ENCODE measurements around the gene NTNG2. TPM values are rescaled to one million over a fixed set of nuclear protein-coding genes. Genes with fewer than 3 reads are reported as not detected.

Gene NTNG2
- 0.96 and 2.8 TPM in 2 replicates for total RNA-seq

GRCh38 chr9:132161743-132162184 is at the start of gene NTNG2:
NTNG2 (plus strand) TSS chr9:132162058; CDS start chr9:132166832, 4,774 bp downstream.

Other genes starting within 250 kb of the NTNG2 start
- gene MED27, start 82.2 kb upstream of the NTNG2 start, total RNA-seq: 8.7 and 31.4 TPM in 2 replicates
- 61.5 and 73.3 TPM in 2 replicates for gene SETX, start 192.9 kb downstream of the NTNG2 start, total RNA-seq
- gene TTF1, start 244.8 kb downstream of the NTNG2 start, total RNA-seq: 9.9 and 12.3 TPM in 2 replicates
- not detected in 2 replicates for gene CFAP77, start 248.2 kb downstream of the NTNG2 start, total RNA-seq